H1 (cell line): Measurements from ENCODE around the gene IDI2. TPM values are rescaled to one million over a fixed set of nuclear protein-coding genes. Genes with fewer than 3 reads are reported as not detected.

Experiments
- BCL11A ChIP-seq, 2 experiments: IDR thresholded peaks; one replicate each; pipeline ENCODE4 v1.6.1; 2011; ENCODE audit warnings: low read depth in 2 of 2, low read length in 2 of 2, mild to moderate bottlenecking in 2 of 2
- BRCA1 ChIP-seq: IDR thresholded peaks from 2 replicates; pipeline ENCODE4 v1.6.1; 2012; ENCODE audit warnings: low read depth, low read length, improper control_type of control experiment
- CEBPB ChIP-seq: IDR thresholded peaks from 2 replicates; pipeline ENCODE4 v1.6.1; 2012; ENCODE audit warnings: low read depth, low read length
- CREB1 ChIP-seq: IDR thresholded peaks from 2 replicates; pipeline ENCODE4 v1.6.1; 2012; ENCODE audit warnings: inconsistent platforms
- POLR2A ChIP-seq, 2 experiments: IDR thresholded peaks; 1 replicate in 1 of 2; 2 replicates in 1 of 2; pipeline ENCODE4 v1.6.1; 2011; ENCODE audit warnings: low read depth in 2 of 2, low read length in 2 of 2, mild to moderate bottlenecking in 2 of 2; ENCODE audit errors: control extremely low read depth in 1 of 2
- SIX5 ChIP-seq: IDR thresholded peaks from 2 replicates; pipeline ENCODE4 v1.6.1; 2011; ENCODE audit warnings: mild to moderate bottlenecking, low read depth, low read length
- SP4 ChIP-seq: IDR thresholded peaks from 2 replicates; pipeline ENCODE4 v1.6.1; 2012; ENCODE audit warnings: low read length, inconsistent platforms
- YY1 ChIP-seq: IDR thresholded peaks from 2 replicates; pipeline ENCODE4 v1.6.1; 2011; ENCODE audit warnings: low read depth, mild to moderate bottlenecking, low read length
- ZNF274 ChIP-seq: IDR thresholded peaks from 2 replicates; pipeline ENCODE4 v1.7.0; 2012; ENCODE audit warnings: low read length, borderline replicate concordance; ENCODE audit errors: extremely low read depth
- polyA plus RNA-seq, 7 experiments: library from polyadenylated mRNA; depleted of rRNA in 3 of 7; stranded (reverse) in 5 of 7; unstranded in 2 of 7; fragments of >200 nt in 5 of 7; fragments of 200-250 nt in 2 of 7; gene quantifications; 1 replicate in 5 of 7; 2 replicates in 1 of 7; 4 replicates in 1 of 7; pipeline versions ENCODE4 v1.2.1 to v1.2.3, GENCODE V29; 2011 to 2013; ENCODE audit warnings: missing spikeins in 2 of 7, mixed read lengths in 2 of 7
- total RNA-seq: library from RNA; stranded (reverse); fragmentation: NEBNext Ultra II Directional; extraction: Animal tissue kit (Norgen Biotek cat#: 25700); gene quantifications from 2 replicates; pipeline ENCODE4 v1.2.1, GENCODE V29; 2021

The IDI2 gene
- total and polyA plus RNA-seq, 2 of the 8 experiments (the other 6 are each of a cell fraction or from before 2014, with no cell fraction given), result not detected

DNA sequence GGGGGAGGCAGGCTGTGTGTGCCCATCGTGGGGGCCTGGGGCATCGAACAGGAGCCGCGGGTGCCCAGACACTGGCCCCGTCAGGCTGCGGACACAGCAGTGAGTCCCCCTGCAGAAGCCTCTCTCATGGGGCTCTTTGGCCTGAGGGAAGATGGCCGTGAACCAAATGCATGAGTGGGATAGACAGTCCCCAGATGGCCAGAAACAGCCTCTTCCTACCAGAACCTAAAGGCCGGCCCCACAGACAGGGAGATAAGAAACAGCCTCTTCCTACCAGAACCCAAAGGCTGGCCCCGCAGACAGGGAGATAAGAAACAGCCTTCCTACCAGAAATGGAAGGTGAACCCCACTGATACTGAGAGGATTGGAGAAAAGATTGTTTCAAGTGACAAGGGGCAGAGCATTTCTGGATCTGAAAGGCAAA lies 16.6 kb downstream of the IDI2 start (continued):
- TF ChIP-seq YY1 (no peak), SIX5 (no peak), BCL11A (IDR thresholded peaks at IDR 0.05; ENCODE audit: low read depth in 2 of 2, low read length in 2 of 2) (no peak), SP4 (no peak), CREB1 (no peak), ZNF274 (no peak), BRCA1 (no peak), POLR2A (IDR thresholded peaks at IDR 0.05; ENCODE audit: control extremely low read depth in 1 of 2, low read depth in 2 of 2, low read length in 2 of 2) (no peak), CEBPB (no peak)
